H9 (cell line): ENCODE measurements around the gene ELFN2. TPM values are rescaled to one million over a fixed set of nuclear protein-coding genes. Genes with fewer than 3 reads are reported as not detected.

Experiments
- DNase-seq: peaks from one replicate; pipeline ENCODE4 v3.0.0-alpha.2; 2017
- H2AFZ ChIP-seq: one replicate; pipeline ENCODE4 v1.6.1; 2013; ENCODE audit warnings: mild to moderate bottlenecking, low read length, control low read depth, moderate library complexity
- H2AK5ac ChIP-seq: 2 replicates; pipeline ENCODE4 v1.6.1; 2013; ENCODE audit warnings: low read length, control low read depth, mixed read lengths; ENCODE audit not compliant: insufficient read length
- H2BK120ac ChIP-seq: one replicate; pipeline ENCODE4 v1.6.1; 2013; ENCODE audit warnings: low read depth, mild to moderate bottlenecking, low read length, control low read depth, inconsistent platforms; ENCODE audit not compliant: poor library complexity, severe bottlenecking
- H2BK12ac ChIP-seq: 2 replicates; pipeline ENCODE4 v1.6.1; 2013; ENCODE audit warnings: low read length, control low read depth, mixed read lengths, low read depth; ENCODE audit not compliant: insufficient read length
- H2BK15ac ChIP-seq: 2 replicates; pipeline ENCODE4 v1.6.1; 2013; ENCODE audit warnings: low read depth, low read length, control low read depth
- H2BK20ac ChIP-seq: one replicate; pipeline ENCODE4 v1.6.1; 2013; ENCODE audit warnings: low read depth, mild to moderate bottlenecking, low read length, control low read depth, inconsistent platforms; ENCODE audit not compliant: poor library complexity, severe bottlenecking
- H2BK5ac ChIP-seq: 2 replicates; pipeline ENCODE4 v1.6.1; 2013; ENCODE audit warnings: low read length, control low read depth, mixed read lengths; ENCODE audit not compliant: insufficient read length
- H3K14ac ChIP-seq: 2 replicates; pipeline ENCODE4 v1.6.1; 2013; ENCODE audit warnings: low read length, control low read depth; ENCODE audit not compliant: insufficient read depth
- H3K18ac ChIP-seq: 2 replicates; pipeline ENCODE4 v1.6.1; 2013; ENCODE audit warnings: low read depth, mild to moderate bottlenecking, mixed read lengths, low read length, control low read depth; ENCODE audit not compliant: insufficient read length
- H3K23ac ChIP-seq: 2 replicates; pipeline ENCODE4 v1.6.1; 2013; ENCODE audit warnings: low read length, control low read depth, mixed read lengths, low read depth; ENCODE audit not compliant: insufficient read length
- H3K23me2 ChIP-seq: 2 replicates; pipeline ENCODE4 v1.6.1; 2013; ENCODE audit warnings: low read depth, mild to moderate bottlenecking, mixed read lengths, low read length, control low read depth; ENCODE audit not compliant: insufficient read length, poor library complexity, severe bottlenecking
- H3K27ac ChIP-seq: 2 replicates; pipeline ENCODE4 v1.5.1; 2013; ENCODE audit warnings: low read length, control low read depth, mixed read lengths, low read depth; ENCODE audit not compliant: insufficient read length
- H3K27me3 ChIP-seq: 2 replicates; pipeline ENCODE4 v1.6.1; 2013; ENCODE audit warnings: low read length, control low read depth, inconsistent platforms; ENCODE audit not compliant: insufficient read depth
- H3K4ac ChIP-seq: 2 replicates; pipeline ENCODE4 v1.6.1; 2013; ENCODE audit warnings: low read depth, mild to moderate bottlenecking, control low read depth, inconsistent platforms, low read length, moderate library complexity
- H3K4me1 ChIP-seq: 2 replicates; pipeline ENCODE4 v1.6.1; 2013; ENCODE audit warnings: low read length, control low read depth, inconsistent platforms; ENCODE audit not compliant: insufficient read depth
- H3K4me2 ChIP-seq: 2 replicates; pipeline ENCODE4 v1.6.1; 2013; ENCODE audit warnings: low read length, control low read depth, mixed read lengths; ENCODE audit not compliant: insufficient read length, insufficient read depth
- H3K56ac ChIP-seq: 2 replicates; pipeline ENCODE4 v1.6.1; 2013; ENCODE audit warnings: low read depth, mild to moderate bottlenecking, mixed read lengths, low read length, control low read depth; ENCODE audit not compliant: insufficient read length
- H3K79me1 ChIP-seq: 2 replicates; pipeline ENCODE4 v1.6.1; 2013; ENCODE audit warnings: low read depth, mild to moderate bottlenecking, moderate library complexity, low read length, control low read depth, inconsistent platforms; ENCODE audit not compliant: insufficient read depth, poor library complexity, severe bottlenecking
- H3K79me2 ChIP-seq: 2 replicates; pipeline ENCODE4 v1.6.1; 2013; ENCODE audit warnings: low read length, control low read depth, inconsistent platforms; ENCODE audit not compliant: insufficient read depth
- H3K9ac ChIP-seq: 2 replicates; pipeline ENCODE4 v1.6.1; 2013; ENCODE audit warnings: low read length, control low read depth, mixed read lengths; ENCODE audit not compliant: insufficient read length; ENCODE audit errors: extremely low read depth
- H3K9me3 ChIP-seq: one replicate; pipeline ENCODE4 v1.6.1; 2013; ENCODE audit warnings: low read depth, low read length, inconsistent platforms; ENCODE audit not compliant: control insufficient read depth
- H3T11ph ChIP-seq: one replicate; pipeline ENCODE4 v1.6.1; 2013; ENCODE audit warnings: mild to moderate bottlenecking, low read length, control low read depth, inconsistent platforms
- H4K20me1 ChIP-seq: one replicate; pipeline ENCODE4 v1.6.1; 2013; ENCODE audit not compliant: control insufficient read depth, insufficient read length, insufficient read depth
- H4K5ac ChIP-seq: 2 replicates; pipeline ENCODE4 v1.6.1; 2013; ENCODE audit warnings: low read depth, mild to moderate bottlenecking, mixed read lengths, low read length, control low read depth; ENCODE audit not compliant: insufficient read length
- H4K8ac ChIP-seq: replicated peaks from 2 replicates; pipeline ENCODE4 v1.6.1; 2013; ENCODE audit warnings: low read length, control low read depth, mixed read lengths, low read depth; ENCODE audit not compliant: insufficient read length
- H4K91ac ChIP-seq: 2 replicates; pipeline ENCODE4 v1.6.1; 2013; ENCODE audit warnings: low read depth, mild to moderate bottlenecking, moderate library complexity, mixed read lengths, low read length, control low read depth; ENCODE audit not compliant: insufficient read length
- H3K27ac Mint-ChIP-seq, 3 experiments: 2 replicates in 2 of 3; 3 replicates in 1 of 3; pipeline ENCODE4 v1.8.0; 2020 to 2021; ENCODE audit warnings: mixed read lengths in 3 of 3, mild to moderate bottlenecking in 1 of 3, moderate library complexity in 1 of 3
- H3K27me3 Mint-ChIP-seq: 2 replicates; pipeline ENCODE4 v1.8.0; 2021; ENCODE audit warnings: low read depth, mild to moderate bottlenecking, moderate library complexity, mixed read lengths
- H3K36me3 Mint-ChIP-seq, 3 experiments: 2 replicates in 2 of 3; 3 replicates in 1 of 3; pipeline ENCODE4 v1.8.0; 2020 to 2021; ENCODE audit warnings: low read depth in 3 of 3, mixed read lengths in 3 of 3; ENCODE audit not compliant: insufficient read depth in 1 of 3
- H3K4me1 Mint-ChIP-seq, 2 experiments: 2 replicates each; pipeline ENCODE4 v1.8.0; 2020; ENCODE audit warnings: mixed read lengths in 2 of 2
- H3K4me3 Mint-ChIP-seq, 2 experiments: 2 replicates in 1 of 2; 3 replicates in 1 of 2; pipeline ENCODE4 v1.8.0; 2020 to 2021; ENCODE audit warnings: mild to moderate bottlenecking in 2 of 2, mixed read lengths in 2 of 2, moderate library complexity in 1 of 2
- H3K9me3 Mint-ChIP-seq, 2 experiments: 2 replicates in 1 of 2; 3 replicates in 1 of 2; pipeline ENCODE4 v1.8.0; 2020; ENCODE audit warnings: mild to moderate bottlenecking in 2 of 2, mixed read lengths in 2 of 2, moderate library complexity in 1 of 2
- CTCF ChIP-seq: fragments of 200-600 bp; sonication (generic); conservative IDR thresholded peaks from 3 replicates; pipeline ENCODE4 v1.8.0; 2021; ENCODE audit warnings: antibody characterized with exemption, mild to moderate bottlenecking
- WGBS: extraction: QIAGEN DNeasy Blood & Tissue Kit; methylation state at CpG from one replicate; pipeline ENCODE4 v1.1.7; 2013; ENCODE audit warnings: missing lambda C conversion rate, low lambda C conversion rate, mixed read lengths; ENCODE audit not compliant: insufficient read length; ENCODE audit errors: extremely low coverage; 5-methylcytosine and 5-hydroxymethylcytosine counted together
- total RNA-seq: library from RNA; stranded (reverse); gene quantifications from 2 replicates; pipeline ENCODE4 v1.2.1, GENCODE V29; 2021

The ELFN2 gene
- total RNA-seq, 1 experiment from 2014 or later: 0.70 TPM

DNA sequence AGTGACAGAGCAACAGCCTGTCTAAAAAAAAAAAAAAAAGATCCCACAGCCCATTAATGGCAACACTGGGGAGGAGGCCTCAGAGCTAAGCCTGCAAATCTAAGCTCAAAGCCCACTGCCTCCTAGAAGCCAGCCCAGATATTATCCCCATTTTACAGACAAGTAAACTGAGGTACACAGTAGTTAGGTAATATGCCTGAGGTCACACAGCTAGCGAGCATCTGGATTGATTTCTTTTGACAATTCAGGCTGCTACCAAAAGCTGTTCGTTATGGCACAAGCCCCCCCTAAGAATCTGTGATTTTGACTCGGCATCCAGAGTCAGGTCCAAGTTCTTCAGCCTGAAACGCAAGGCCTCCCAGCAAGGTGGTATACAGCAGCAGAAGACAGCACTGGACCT, 13.7 kb downstream of the ELFN2 start:
- Histone ChIP-seq H3K18ac (no peak overlapping the region), H2BK15ac (no peak overlapping the region), H2AFZ (no peak overlapping the region), H3T11ph (no peak overlapping the region), H2BK12ac (no peak overlapping the region), H3K23me2 (no peaks in the 10 kb centered on the region), H2BK5ac (no peak overlapping the region), H3K23ac (no peak overlapping the region), H4K91ac (no peak overlapping the region), H2BK20ac (no peak overlapping the region), H4K20me1 (no peaks in the 10 kb centered on the region), H3K4me1 (no peaks in the 10 kb centered on the region), H3K27ac (no peak overlapping the region), H3K14ac (no peak overlapping the region), H3K56ac (no peak overlapping the region), H3K9me3 (no peaks in the 10 kb centered on the region), H4K5ac (no peak overlapping the region), H3K27me3 (no peaks in the 10 kb centered on the region), H2AK5ac (no peak overlapping the region), H3K9ac (no peak overlapping the region), H2BK120ac (no peak overlapping the region), H3K79me1 (no peaks in the 10 kb centered on the region), H3K4ac (no peak overlapping the region), H3K79me2 (no peaks in the 10 kb centered on the region), H3K4me2 (no peak overlapping the region), H4K8ac (no peak overlapping the region)
- no peak for TF ChIP-seq CTCF
- H3K27ac Mint-ChIP-seq: no peak overlapping the region
- DNase-seq: no peak
- no peaks in the 10 kb centered on the region for H3K9me3 Mint-ChIP-seq
- H3K4me1 Mint-ChIP-seq: peaks cover 7 to 31% of the 10 kb centered on the region in 2 experiments
- WGBS: no CpG with 5 or more reads among the region's 4 CpGs
- peaks cover 30% of the 10 kb centered on the region for H3K27me3 Mint-ChIP-seq
- H3K36me3 Mint-ChIP-seq: no peaks in the 10 kb centered on the region
- no peak overlapping the region for H3K4me3 Mint-ChIP-seq
